DND-41 (cell line): ENCODE measurements around the gene NRXN3.

ENCODE experiments used
- ATAC-seq: fragments of 200-7000 bp; cut with Tn5 transposase; 3 replicates; pipeline ENCODE4 v1.9.1; 2021; ENCODE audit warnings: low read depth; ENCODE audit not compliant: insufficient read depth
- DNase-seq: peaks from one replicate; pipeline ENCODE4 v3.0.0-alpha.2; 2020
- H2AFZ ChIP-seq: 2 replicates; pipeline ENCODE4 v1.6.0; 2012; ENCODE audit warnings: low read depth, low read length
- H3K27ac ChIP-seq: 2 replicates; pipeline ENCODE4 v1.5.1; 2012; ENCODE audit warnings: low read length, inconsistent platforms
- H3K27me3 ChIP-seq: fragments of 200-600 bp; sonication (generic); 2 replicates; pipeline ENCODE4 v1.6.0; 2012; ENCODE audit warnings: low read length, mild to moderate bottlenecking, inconsistent platforms; ENCODE audit not compliant: insufficient read depth, poor library complexity
- H3K36me3 ChIP-seq: 2 replicates; pipeline ENCODE4 v1.5.1; 2012; ENCODE audit warnings: low read length, inconsistent platforms; ENCODE audit not compliant: insufficient read depth
- H3K4me1 ChIP-seq: 2 replicates; pipeline ENCODE4 v1.5.1; 2012; ENCODE audit warnings: mild to moderate bottlenecking, low read length; ENCODE audit not compliant: insufficient read depth
- H3K4me2 ChIP-seq: 2 replicates; pipeline ENCODE4 v1.6.0; 2012; ENCODE audit warnings: mild to moderate bottlenecking, moderate library complexity, low read length, inconsistent platforms; ENCODE audit not compliant: insufficient read depth
- H3K4me3 ChIP-seq, 2 experiments: fragments of 200-600 bp in 1 of 2; shearing (Covaris generic) in 1 of 2; 2 replicates each; pipeline ENCODE4 v1.5.1; 2012 to 2016; ENCODE audit warnings: inconsistent platforms in 2 of 2, low read length in 2 of 2, mild to moderate bottlenecking in 2 of 2, low read depth in 1 of 2, moderate library complexity in 1 of 2
- H3K79me2 ChIP-seq: 2 replicates; pipeline ENCODE4 v1.6.0; 2012; ENCODE audit warnings: low read length, inconsistent platforms; ENCODE audit not compliant: insufficient read depth
- H3K9ac ChIP-seq: 2 replicates; pipeline ENCODE4 v1.6.0; 2012; ENCODE audit warnings: low read depth, mild to moderate bottlenecking, inconsistent platforms, low read length, moderate library complexity
- H3K9me3 ChIP-seq: 2 replicates; pipeline ENCODE4 v1.5.1; 2012; ENCODE audit warnings: low read length, moderate library complexity, mild to moderate bottlenecking, inconsistent platforms; ENCODE audit not compliant: insufficient read depth, severe bottlenecking
- H4K20me1 ChIP-seq: 2 replicates; pipeline ENCODE4 v1.6.0; 2012; ENCODE audit warnings: low read length; ENCODE audit not compliant: insufficient read depth
- CTCF ChIP-seq: IDR thresholded peaks from 2 replicates; pipeline ENCODE4 v1.5.1; 2012; ENCODE audit warnings: borderline replicate concordance, low read length, moderate library complexity, mild to moderate bottlenecking; ENCODE audit not compliant: poor library complexity, severe bottlenecking; ENCODE audit errors: extremely low read depth
- EZH2 ChIP-seq: IDR thresholded peaks from 3 replicates; pipeline ENCODE4 v1.6.1; 2012; ENCODE audit warnings: borderline replicate concordance, low read depth, mild to moderate bottlenecking, moderate library complexity, low read length, inconsistent platforms; ENCODE audit not compliant: severe bottlenecking

Gene NRXN3

DNA sequence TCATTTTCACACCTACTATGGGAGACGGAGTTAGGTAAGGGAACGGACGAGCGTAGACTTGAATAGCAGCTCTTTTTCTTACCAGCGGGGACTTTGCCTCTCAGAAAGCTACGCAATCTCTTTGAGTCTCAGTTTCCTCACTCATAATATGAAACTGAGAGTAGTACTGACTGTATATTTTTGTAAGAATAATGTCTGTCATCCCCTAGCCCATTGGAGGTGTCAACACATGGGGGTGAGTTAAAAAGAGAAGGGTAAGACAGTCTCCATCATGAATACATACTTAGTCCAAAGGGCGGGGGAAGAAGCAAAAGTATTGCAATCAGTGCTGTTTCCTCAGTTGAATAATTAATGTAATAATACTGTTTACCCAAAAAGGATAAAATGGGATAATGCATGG, 592.2 kb downstream of the NRXN3 start:
- ATAC-seq (no peak), DNase-seq (no peak)
- Histone ChIP-seq H3K4me2 (no peak overlapping the region), H3K4me3 (no peak overlapping the region), H3K79me2 (no peaks in the 10 kb centered on the region), H3K27me3 (no peaks in the 10 kb centered on the region), H3K9ac (no peak overlapping the region), H2AFZ (no peak overlapping the region), H3K4me1 (no peaks in the 10 kb centered on the region), H3K9me3 (no peaks in the 10 kb centered on the region), H4K20me1 (no peaks in the 10 kb centered on the region), H3K36me3 (no peaks in the 10 kb centered on the region), H3K27ac (no peak overlapping the region)
- no peak for TF ChIP-seq CTCF
- TF ChIP-seq EZH2 = no peak

DNA sequence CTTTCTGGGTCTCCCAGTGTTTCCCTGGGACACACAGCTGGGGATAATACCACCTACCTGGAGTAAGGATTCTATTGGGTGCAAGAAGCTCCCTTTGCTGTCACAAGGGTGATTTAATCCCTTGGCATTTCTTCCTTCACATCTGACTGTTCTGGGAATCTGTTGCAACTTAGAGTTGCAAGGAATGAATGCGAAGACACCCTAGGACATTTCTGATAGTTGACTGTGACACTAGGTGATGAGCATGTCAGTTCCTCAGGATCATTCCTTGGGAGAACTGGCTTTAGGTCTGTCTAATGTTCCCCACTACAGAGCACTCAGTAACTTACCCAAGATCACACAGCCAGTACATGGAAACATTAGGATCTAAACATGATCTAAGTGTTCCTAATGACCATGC, 593.6 kb downstream of the NRXN3 start:
- H3K9me3 ChIP-seq = no peaks in the 10 kb centered on the region
- no peak for TF ChIP-seq EZH2
- TF ChIP-seq CTCF = no peak
- H4K20me1 ChIP-seq = no peaks in the 10 kb centered on the region
- no peaks in the 10 kb centered on the region for H3K79me2 ChIP-seq
- no peak for ATAC-seq
- H3K9ac ChIP-seq = no peak overlapping the region
- H3K27me3 ChIP-seq = no peaks in the 10 kb centered on the region
- H3K27ac ChIP-seq = no peak overlapping the region
- no peaks in the 10 kb centered on the region for H3K4me1 ChIP-seq
- no peak for DNase-seq
- H3K4me3 ChIP-seq = no peak overlapping the region
- H3K4me2 ChIP-seq = no peak overlapping the region
- H2AFZ ChIP-seq = no peak overlapping the region
- no peaks in the 10 kb centered on the region for H3K36me3 ChIP-seq

- no peak for DNase-seq
- Histone ChIP-seq H3K9ac (no peak overlapping the region), H3K27me3 (no peaks in the 10 kb centered on the region), H3K9me3 (no peaks in the 10 kb centered on the region), H3K4me3 (no peak overlapping the region), H2AFZ (no peak overlapping the region), H3K36me3 (no peaks in the 10 kb centered on the region), H3K4me1 (no peaks in the 10 kb centered on the region), H4K20me1 (no peaks in the 10 kb centered on the region), H3K4me2 (no peak overlapping the region), H3K79me2 (no peaks in the 10 kb centered on the region), H3K27ac (no peak overlapping the region)
- no peak for TF ChIP-seq CTCF
- TF ChIP-seq EZH2 = no peak
- ATAC-seq = no peak
Measured at GRCh38 chr14:78764240-78764639, 594.1 kb downstream of the NRXN3 start.

DNA sequence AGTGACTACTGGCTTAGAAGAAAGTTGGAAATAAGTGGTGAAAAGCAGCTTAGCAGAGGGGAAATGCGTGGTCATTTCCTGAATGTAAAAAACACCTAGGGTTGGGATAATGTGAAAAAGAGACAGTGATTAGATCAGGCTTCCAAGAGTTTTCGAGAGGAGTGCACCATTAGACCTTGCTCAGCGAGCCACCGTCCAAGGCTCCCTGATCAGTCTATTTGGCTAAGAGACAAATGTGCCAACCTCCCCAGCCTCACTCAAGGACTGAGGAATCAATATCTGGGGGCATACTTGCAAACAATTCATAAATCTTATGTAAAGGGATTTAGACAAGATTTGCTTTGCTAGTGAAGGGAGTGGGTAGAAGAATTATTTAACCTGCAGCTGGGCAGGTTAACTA, 594.5 kb downstream of the NRXN3 start:
- TF ChIP-seq CTCF (no peak), EZH2 (no peak)
- no peaks in the 10 kb centered on the region for H3K79me2 ChIP-seq
- H2AFZ ChIP-seq = no peak overlapping the region
- H3K4me3 ChIP-seq = no peak overlapping the region
- no peaks in the 10 kb centered on the region for H4K20me1 ChIP-seq
- H3K4me1 ChIP-seq = no peaks in the 10 kb centered on the region
- no peaks in the 10 kb centered on the region for H3K9me3 ChIP-seq
- no peak overlapping the region for H3K9ac ChIP-seq
- DNase-seq (no peak), ATAC-seq (no peak)
- H3K27me3 ChIP-seq = no peaks in the 10 kb centered on the region
- H3K27ac ChIP-seq = no peak overlapping the region
- H3K36me3 ChIP-seq = no peaks in the 10 kb centered on the region
- H3K4me2 ChIP-seq = no peak overlapping the region
